Ectodermal cell (in vitro differentiated cells): ENCODE results near the gene MYO1C.

Experiments
- H3K27ac ChIP-seq: 2 replicates; pipeline ENCODE4 v1.7.0; 2013; ENCODE audit warnings: mild to moderate bottlenecking, low read depth, low read length; ENCODE audit not compliant: insufficient read depth, poor library complexity, severe bottlenecking
- H3K27me3 ChIP-seq: 2 replicates; pipeline ENCODE4 v1.7.0; 2013; ENCODE audit warnings: mild to moderate bottlenecking, low read length; ENCODE audit not compliant: insufficient read depth, control insufficient read depth, poor library complexity, severe bottlenecking
- H3K36me3 ChIP-seq: one replicate; pipeline ENCODE4 v1.7.0; 2013; ENCODE audit warnings: low read length; ENCODE audit not compliant: control insufficient read depth, insufficient read depth
- H3K4me1 ChIP-seq: one replicate; pipeline ENCODE4 v1.7.0; 2013; ENCODE audit warnings: low read length; ENCODE audit not compliant: control insufficient read depth, insufficient read depth
- H3K4me3 ChIP-seq: 2 replicates; pipeline ENCODE4 v1.7.0; 2013; ENCODE audit warnings: low read depth, low read length, control low read depth; ENCODE audit not compliant: insufficient read depth
- H3K9me3 ChIP-seq: 2 replicates; pipeline ENCODE4 v1.7.0; 2013; ENCODE audit warnings: mild to moderate bottlenecking, low read length, moderate library complexity; ENCODE audit not compliant: control insufficient read depth
- WGBS, 2 experiments: methylation state at CpG; one replicate each; pipeline ENCODE4 v1.1.7; 2013; ENCODE audit warnings: missing lambda C conversion rate in 2 of 2; 5-methylcytosine and 5-hydroxymethylcytosine counted together

Gene MYO1C

DNA sequence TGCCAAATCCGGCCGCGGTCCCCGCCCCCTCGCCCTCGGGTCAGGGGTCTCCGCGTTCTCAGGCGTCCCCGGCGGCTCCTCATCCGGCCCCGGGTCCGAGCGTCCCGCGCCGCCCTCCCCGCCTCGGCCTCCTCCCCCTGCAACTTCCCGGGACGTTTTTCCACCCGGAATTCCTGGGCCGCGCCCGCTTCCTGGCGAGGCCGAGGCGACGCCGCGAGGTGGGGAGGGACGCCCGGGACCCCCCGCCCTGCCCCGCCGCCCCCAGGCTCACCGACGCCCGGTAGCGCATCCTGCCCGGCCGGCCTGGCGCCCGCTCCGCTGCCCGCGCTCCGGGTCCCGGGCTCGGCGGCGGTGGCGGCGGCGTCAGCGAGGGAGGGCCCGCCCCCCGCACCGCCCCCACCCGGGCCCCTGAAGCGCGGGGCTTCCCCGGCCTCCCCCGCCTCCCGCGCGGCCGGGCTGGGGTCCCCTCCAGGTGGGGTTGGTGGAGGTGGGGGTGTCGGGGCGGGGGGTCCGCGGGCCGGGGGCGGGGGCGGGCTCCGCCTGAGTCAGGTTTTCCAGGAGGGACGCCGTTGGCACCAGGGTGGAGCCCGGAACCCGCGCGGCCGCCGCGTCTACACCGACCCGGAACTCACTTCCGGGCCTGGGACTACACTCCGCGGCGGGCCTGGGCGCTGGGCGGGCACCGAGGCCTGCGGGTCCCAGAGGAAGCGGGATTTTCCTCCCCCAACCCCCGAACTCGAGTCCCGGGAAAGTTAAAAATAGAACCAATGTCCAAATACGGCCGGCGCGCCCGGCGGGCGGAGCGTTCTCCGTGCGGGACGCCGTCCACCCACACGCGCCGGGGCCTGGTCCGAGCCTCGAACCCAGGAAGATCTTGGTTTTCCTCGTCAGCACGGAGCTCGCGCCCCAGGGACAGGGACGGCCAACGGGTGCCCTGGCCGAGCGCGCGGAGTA is 6.8 kb downstream of the MYO1C start:
- Histone ChIP-seq H3K4me3 (peak overlapping the region; percentile 48), H3K9me3 (no peaks in the 10 kb centered on the region), H3K4me1 (peaks cover 33% of the 10 kb centered on the region), H3K27ac (peak overlapping the region; percentile 2), H3K27me3 (peaks cover 15% of the 10 kb centered on the region), H3K36me3 (peaks cover 6% of the 10 kb centered on the region)
- WGBS, 2 experiments = 4% methylated on average over 113 to 117 of the region's 127 CpGs

DNA sequence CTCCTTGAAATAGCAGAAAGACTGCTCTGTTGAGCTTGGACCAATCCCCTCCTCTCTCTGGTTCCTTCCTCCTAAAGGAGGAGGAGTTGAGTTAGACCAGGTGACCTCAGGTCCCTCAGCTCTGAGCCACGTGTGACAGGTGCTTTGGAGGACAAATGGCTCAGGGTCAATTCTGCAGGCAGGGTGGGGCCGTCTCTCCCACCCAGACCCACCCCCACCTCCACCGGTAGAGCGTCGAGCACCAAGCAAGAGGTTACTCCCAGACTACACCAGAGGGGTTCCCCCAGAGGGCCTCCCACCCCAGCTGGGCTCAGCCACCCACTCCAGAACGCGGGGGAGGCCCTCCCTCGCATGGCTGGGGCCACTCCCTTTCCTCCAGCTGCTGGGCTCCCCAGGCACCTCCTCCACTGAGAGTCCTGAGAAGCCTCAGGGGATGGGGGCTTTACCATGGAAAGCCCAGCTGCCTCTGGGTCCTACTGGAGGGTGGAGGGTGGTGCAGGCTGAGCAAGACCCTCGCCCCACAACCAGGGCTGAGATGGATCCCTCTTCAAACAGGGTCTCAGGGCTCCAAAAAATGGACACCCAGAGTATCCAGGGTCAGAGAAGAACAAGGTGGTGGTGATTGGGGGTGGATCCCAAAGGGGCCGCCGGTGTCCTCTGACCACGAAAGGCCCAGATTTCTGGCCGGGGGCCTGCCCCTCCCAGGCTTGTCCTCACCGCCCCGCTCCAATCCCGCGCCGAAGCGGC is 7.6 kb downstream of the MYO1C start:
- Histone ChIP-seq H3K27me3 (peaks cover 15% of the 10 kb centered on the region), H3K4me1 (peaks cover 30% of the 10 kb centered on the region), H3K36me3 (peaks cover 9% of the 10 kb centered on the region), H3K9me3 (no peaks in the 10 kb centered on the region), H3K27ac (peak overlapping the region; percentile 2), H3K4me3 (peak overlapping the region; percentile 48)
- WGBS, 2 experiments = 9 to 17% methylated on average over 17 to 19 of the region's 19 CpGs

DNA sequence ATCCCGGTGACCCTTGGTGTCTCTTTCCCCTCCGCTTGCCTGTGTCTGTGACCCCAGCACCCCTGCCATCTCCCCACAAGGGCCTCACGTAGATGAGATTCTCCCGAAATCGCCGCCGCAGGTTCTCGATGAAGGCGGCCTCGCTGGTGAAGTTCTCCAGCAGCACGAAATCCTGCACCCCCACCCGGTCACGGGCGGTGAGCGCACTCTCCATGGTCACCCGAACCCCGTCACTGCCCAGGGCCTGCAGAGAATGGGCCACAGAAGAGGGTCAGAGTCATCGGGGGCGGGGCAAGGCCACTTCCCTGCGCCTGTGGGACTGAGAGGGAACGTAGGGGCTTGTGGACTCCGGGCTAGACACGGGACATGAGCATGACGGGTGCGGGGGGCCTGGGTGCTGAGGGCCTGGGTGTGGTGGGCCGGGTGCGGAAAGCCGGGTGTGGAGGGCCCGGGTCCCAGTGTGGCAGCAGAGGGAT is 8.4 kb downstream of the MYO1C start:
- Histone ChIP-seq H3K27ac (no peak overlapping the region), H3K4me3 (no peak overlapping the region), H3K27me3 (peaks cover 15% of the 10 kb centered on the region), H3K36me3 (peaks cover 9% of the 10 kb centered on the region), H3K9me3 (no peaks in the 10 kb centered on the region), H3K4me1 (peaks cover 27% of the 10 kb centered on the region)
- 91 to 93% methylated on average over 29 of the region's 29 CpGs for whole genome bisulfite sequencing, 2 experiments

- 83 to 85% methylated on average over 19 of the region's 20 CpGs for WGBS, 2 experiments
- no peaks in the 10 kb centered on the region for H3K9me3 ChIP-seq
- no peak overlapping the region for H3K27ac ChIP-seq
- H3K4me1 ChIP-seq = peaks cover 19% of the 10 kb centered on the region
- H3K27me3 ChIP-seq = peaks cover 15% of the 10 kb centered on the region
- H3K36me3 ChIP-seq = peaks cover 13% of the 10 kb centered on the region
- H3K4me3 ChIP-seq = no peak overlapping the region
Observed at GRCh38 chr17:1482680-1483079, 9.8 kb downstream of the MYO1C start.

GRCh38 chr17:1481736-1482135 is 10.8 kb downstream of the MYO1C start:
- WGBS, 2 experiments = 91 to 93% methylated on average over 11 of the region's 11 CpGs
- H3K27ac ChIP-seq = no peak overlapping the region
- no peak overlapping the region for H3K4me3 ChIP-seq
- peaks cover 13% of the 10 kb centered on the region for H3K36me3 ChIP-seq
- peaks cover 8% of the 10 kb centered on the region for H3K27me3 ChIP-seq
- no peaks in the 10 kb centered on the region for H3K9me3 ChIP-seq
- H3K4me1 ChIP-seq = peaks cover 14% of the 10 kb centered on the region

GRCh38 chr17:1480747-1481465 is 11.6 kb downstream of the MYO1C start:
- peaks cover 13% of the 10 kb centered on the region for H3K36me3 ChIP-seq
- H3K27ac ChIP-seq = no peak overlapping the region
- no peak overlapping the region for H3K4me3 ChIP-seq
- 94 to 95% methylated on average over 18 of the region's 18 CpGs for WGBS, 2 experiments
- H3K27me3 ChIP-seq = no peaks in the 10 kb centered on the region
- peaks cover 14% of the 10 kb centered on the region for H3K4me1 ChIP-seq
- H3K9me3 ChIP-seq = no peaks in the 10 kb centered on the region

GRCh38 chr17:1478418-1478817 is 14.1 kb downstream of the MYO1C start:
- H3K9me3 ChIP-seq = no peaks in the 10 kb centered on the region
- H3K4me1 ChIP-seq = peaks cover 11% of the 10 kb centered on the region
- 96% methylated on average over 26 of the region's 26 CpGs for WGBS, 2 experiments
- no peak overlapping the region for H3K27ac ChIP-seq
- H3K4me3 ChIP-seq = no peak overlapping the region
- H3K27me3 ChIP-seq = no peaks in the 10 kb centered on the region
- H3K36me3 ChIP-seq = peaks cover 12% of the 10 kb centered on the region

DNA sequence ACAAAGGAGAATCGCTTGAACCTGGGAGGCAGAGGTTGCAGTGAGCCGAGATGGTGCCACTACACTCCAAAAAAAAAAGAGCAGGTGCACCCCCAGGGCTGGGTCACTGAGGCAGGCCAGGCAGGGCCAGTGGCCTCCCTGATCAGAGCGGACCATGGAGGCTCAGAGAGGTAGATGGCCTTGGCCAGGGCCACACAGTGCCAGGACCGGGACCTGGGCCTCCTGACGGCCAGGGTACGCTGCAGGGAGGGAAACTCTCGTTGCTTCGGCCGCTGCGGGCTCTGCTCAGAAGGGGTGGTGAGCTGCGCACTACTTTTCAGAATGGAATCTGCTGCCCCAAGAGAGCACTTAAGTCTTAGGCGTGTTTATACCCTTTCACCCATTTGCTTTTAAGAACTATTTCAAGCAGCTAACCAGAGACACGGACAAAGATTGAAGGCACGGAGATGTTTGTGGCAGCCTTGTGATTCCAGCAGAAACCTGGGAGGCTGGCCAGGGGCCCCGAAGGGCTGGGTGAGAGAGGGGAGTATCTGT is 17.1 kb downstream of the MYO1C start:
- Histone ChIP-seq H3K4me1 (peaks cover 12% of the 10 kb centered on the region), H3K4me3 (no peak overlapping the region), H3K27ac (no peak overlapping the region), H3K27me3 (no peaks in the 10 kb centered on the region), H3K36me3 (peaks cover 4% of the 10 kb centered on the region), H3K9me3 (no peaks in the 10 kb centered on the region)
- WGBS, 2 experiments = 91 to 92% methylated on average over 15 of the region's 15 CpGs

- Histone ChIP-seq H3K27ac (no peak overlapping the region), H3K9me3 (no peaks in the 10 kb centered on the region), H3K36me3 (peaks cover 4% of the 10 kb centered on the region), H3K4me3 (no peak overlapping the region), H3K27me3 (no peaks in the 10 kb centered on the region), H3K4me1 (peaks cover 12% of the 10 kb centered on the region)
- 86 to 87% methylated on average over 31 of the region's 31 CpGs for WGBS, 2 experiments
Observed at GRCh38 chr17:1474402-1475189, 17.9 kb downstream of the MYO1C start.
